ENCODE data around the gene C19orf73.

- TF ChIP-seq CTCF (IDR thresholded peaks at IDR 0.05) (no peak), ZFX (IDR thresholded peaks at IDR 0.05; ENCODE audit: borderline replicate concordance) (no peak)
These were observed 10.3 kb upstream of the C19orf73 start for GRCh38 chr19:49129238-49129583.

Measured in 22Rv1 (cell line).